HepG2 (cell line): ENCODE measurements around the gene UBAC2. TPM values are rescaled to one million over a fixed set of nuclear protein-coding genes. Genes with fewer than 3 reads are reported as not detected.

Source experiments
- ATAC-seq: fragments of 200-7000 bp; cut with Tn5 transposase; 3 replicates; pipeline ENCODE4 v1.9.1; 2020; ENCODE audit warnings: mild to moderate bottlenecking, moderate library complexity
- BruUV-seq: library from RNA; stranded (reverse); fragments of 400-500 nt; replicated peaks from 2 replicates; lab custom pipeline; 2021; lab: Mats Ljungman, UMichigan
- CTCF ChIA-PET: fragments of 300-600 bp; formaldehyde crosslinking; extraction: SDS; loops from one replicate; lab custom pipeline; 2021; ENCODE audit warnings: low total read pairs, inconsistent platforms, low intra/inter-chr PET ratio; lab: Yijun Ruan, JAX
- POLR2A ChIA-PET: fragments of 350-600 bp; sonication (Branson Sonifier 250); formaldehyde crosslinking; loops from one replicate; lab custom pipeline; 2020; ENCODE audit warnings: antibody characterized with exemption, inconsistent platforms; lab: Yijun Ruan, JAX
- DNase-seq: peaks from one replicate; pipeline ENCODE4 v3.0.0-alpha.2; 2015; ENCODE audit warnings: low spot score
- FAIRE-seq: peaks from 3 replicates; lab custom pipeline; 2011; peaks lifted over from hg19 to GRCh38; lab: Jason Lieb, UNC
- H2AFZ ChIP-seq: one replicate; pipeline ENCODE4 v1.6.1; 2011; ENCODE audit warnings: low read length, inconsistent platforms
- H3K27ac ChIP-seq: fragments of 300-600 bp; 3 replicates; pipeline ENCODE4 v1.8.0; 2011; ENCODE audit warnings: mixed run types, mild to moderate bottlenecking, mixed read lengths, low read length, inconsistent platforms; ENCODE audit not compliant: insufficient read depth; ENCODE audit errors: extremely low read length
- H3K27me3 ChIP-seq, 2 experiments: fragments of 200-600 bp in 1 of 2; 2 replicates in 1 of 2; 3 replicates in 1 of 2; pipeline versions ENCODE4 v1.6.0 to v1.8.0; 2011; ENCODE audit warnings: low read length in 2 of 2, mild to moderate bottlenecking in 2 of 2, moderate library complexity in 2 of 2, inconsistent platforms in 1 of 2; ENCODE audit not compliant: insufficient read depth in 2 of 2, control insufficient read depth in 1 of 2
- H3K36me3 ChIP-seq, 2 experiments: fragments of 200-600 bp in 1 of 2; replicated peaks in 1 of 2; 2 replicates in 1 of 2; 3 replicates in 1 of 2; pipeline versions ENCODE4 v1.5.1 to v1.8.0; 2011; ENCODE audit warnings: low read length in 2 of 2, inconsistent platforms in 1 of 2; ENCODE audit not compliant: insufficient read depth in 2 of 2, control insufficient read depth in 1 of 2
- H3K4me1 ChIP-seq: 2 replicates; pipeline ENCODE4 v1.5.1; 2012; ENCODE audit warnings: low read length, inconsistent platforms; ENCODE audit not compliant: insufficient read depth
- H3K4me2 ChIP-seq: 2 replicates; pipeline ENCODE4 v1.6.0; 2011; ENCODE audit warnings: low read depth, low read length, inconsistent platforms
- H3K4me3 ChIP-seq, 3 experiments: fragments of 200-600 bp in 1 of 3; sonication (generic), shearing (Covaris generic) in 1 of 3; replicated peaks in 1 of 3; 2 replicates each; pipeline ENCODE4 v1.5.1; 2011 to 2016; ENCODE audit warnings: low read length in 3 of 3, inconsistent platforms in 2 of 3, low read depth in 2 of 3, mild to moderate bottlenecking in 2 of 3, control low read depth in 1 of 3, mixed read lengths in 1 of 3; ENCODE audit not compliant: insufficient read depth in 1 of 3
- H3K79me2 ChIP-seq: one replicate; pipeline ENCODE4 v1.6.1; 2011; ENCODE audit warnings: low read length, inconsistent platforms; ENCODE audit not compliant: insufficient read depth
- H3K9ac ChIP-seq: 2 replicates; pipeline ENCODE4 v1.6.0; 2011; ENCODE audit warnings: mild to moderate bottlenecking, low read depth, low read length, inconsistent platforms; ENCODE audit not compliant: insufficient read depth
- H3K9me3 ChIP-seq: 2 replicates; pipeline ENCODE4 v1.5.1; 2012; ENCODE audit warnings: mild to moderate bottlenecking, low read length
- H4K20me1 ChIP-seq: 2 replicates; pipeline ENCODE4 v1.6.0; 2011; ENCODE audit warnings: inconsistent platforms, mild to moderate bottlenecking, low read length, moderate library complexity; ENCODE audit not compliant: insufficient read depth
- KAT7 ChIP-seq: IDR thresholded peaks from 2 replicates; pipeline ENCODE4 v1.6.1; 2018; ENCODE audit warnings: borderline replicate concordance, missing compliant biosample characterization
- ZNF570 ChIP-seq: sonication (generic); formaldehyde crosslinking; IDR thresholded peaks from 2 replicates; pipeline ENCODE4 v1.4.0; 2020; ENCODE audit warnings: mild to moderate bottlenecking, missing genetic modification reagents, borderline replicate concordance
- ZNF639 ChIP-seq: conservative IDR thresholded peaks from 2 replicates; pipeline ENCODE4 v1.6.1; 2018; ENCODE audit warnings: missing genetic modification reagents
- ZNF646 ChIP-seq: sonication (generic); formaldehyde crosslinking; IDR thresholded peaks from 2 replicates; pipeline ENCODE4 v1.9.0; 2021; ENCODE audit warnings: mild to moderate bottlenecking, missing genetic modification reagents
- ZNF747 ChIP-seq: sonication (generic); formaldehyde crosslinking; IDR thresholded peaks from 2 replicates; pipeline ENCODE4 v1.8.1; 2023; ENCODE audit warnings: missing genetic modification reagents, mild to moderate bottlenecking, borderline replicate concordance
- whole genome bisulfite sequencing: methylation state at CpG from one replicate; pipeline ENCODE4 v1.1.6; 2017; ENCODE audit warnings: low lambda C conversion rate; 5-methylcytosine and 5-hydroxymethylcytosine counted together
- in situ Hi-C: cut with HindIII; loops from 2 replicates; pipeline ENCODE4 v1.10.0; 2017; ENCODE audit warnings: low pct_unique_long_range_greater_than_20kb; ENCODE audit not compliant: extremely low pct_ligation_motif_present
- intact Hi-C: fragments of 100-400 bp; cut with micrococcal nuclease; formaldehyde crosslinking; loops from one replicate; pipeline ENCODE4 v1.10.0; 2022; ENCODE audit not compliant: unreplicated experiment
- polyA plus RNA-seq, 8 experiments: library from polyadenylated mRNA; depleted of rRNA in 3 of 8; stranded (reverse) in 7 of 8; unstranded in 1 of 8; fragments of >200 nt; fragmentation: Illumina TruSeq in 4 of 8; extraction: Trizol in 4 of 8; gene quantifications; 2 replicates each; pipeline versions ENCODE4 v1.2.1 to v1.2.3, GENCODE V29; 2011 to 2016; ENCODE audit warnings: low read depth in 4 of 8, missing spikeins in 1 of 8, mixed read lengths in 1 of 8; ENCODE audit not compliant: insufficient read depth in 1 of 8
- total RNA-seq, 5 experiments: library from RNA; depleted of rRNA; stranded (reverse); fragments of >200 nt; fragmentation: Illumina TruSeq; extraction: Trizol; gene quantifications; 2 replicates each; pipeline ENCODE4 v1.2.3, GENCODE V29; 2016; ENCODE audit warnings: low read depth in 1 of 5

Gene UBAC2
- total and polyA plus RNA-seq, 2 of the 13 experiments (the other 11 are each of a cell fraction or from before 2014, with no cell fraction given), result 61.3 to 80.8 TPM

- Histone ChIP-seq H3K4me2 (no peak overlapping the region), H3K4me1 (peaks cover 18% of the 10 kb centered on the region), H3K9ac (no peak overlapping the region), H3K36me3 (peaks cover 7 to 12% of the 10 kb centered on the region in 2 experiments; a peak in 4 of 5 replicates), H3K79me2 (no peaks in the 10 kb centered on the region), H4K20me1 (peaks cover 3% of the 10 kb centered on the region; the same call in 1 of the 2 replicates), H3K27me3 (no peaks in the 10 kb centered on the region), H3K9me3 (no peaks in the 10 kb centered on the region), H3K27ac (no peak overlapping the region), H3K4me3 (no peak overlapping the region), H2AFZ (no peak overlapping the region)
- BruUV-seq, result no TSS peak
- in situ Hi-C loops, result no loop called here
- DNase-seq (no peak), FAIRE-seq (no peak), ATAC-seq (no peak)
- intact Hi-C loops, result no loop called here
- 94% methylated on average over 2 of the region's 2 CpGs for WGBS
- ChIA-PET CTCF (no interaction called here), POLR2A (interaction anchor here (1.1 kb wide), 1 partner anchor 56 kb away, joined by 4 read pairs; the partner anchor contains the start of gene UBAC2)
- TF ChIP-seq ZNF747 (CRISPR knock-in tag) (no peak), ZNF570 (CRISPR knock-in tag) (no peak)
Measured at GRCh38 chr13:99256283-99256682, 55.6 kb downstream of the UBAC2 start.

GRCh38 chr13:99256709-99257108 lies 56.1 kb downstream of the UBAC2 start:
- H3K36me3 ChIP-seq, result peaks cover 7 to 12% of the 10 kb centered on the region in 2 experiments; a peak in 4 of 5 replicates
- H3K27ac ChIP-seq, result no peak overlapping the region
- intact Hi-C loops, result no loop called here
- no peak for TF ChIP-seq ZNF646
- no peak for TF ChIP-seq KAT7 (CRISPR knock-in tag)
- TF ChIP-seq ZNF639 (CRISPR knock-in tag), result no peak
- TF ChIP-seq, all 625 proteins: peak for 0
- H2AFZ ChIP-seq, result no peak overlapping the region
- FAIRE-seq, result no peak
- in situ Hi-C loops, result no loop called here
- no TSS peak for BruUV-seq
- no peaks in the 10 kb centered on the region for H3K9me3 ChIP-seq
- no peak for DNase-seq
- peaks cover 22% of the 10 kb centered on the region for H3K4me1 ChIP-seq
- ChIA-PET CTCF (no interaction called here), POLR2A (interaction anchor here (1.1 kb wide), 1 partner anchor 56 kb away, joined by 4 read pairs; the partner anchor contains the start of gene UBAC2)
- ATAC-seq, result no peak
- H3K9ac ChIP-seq, result no peak overlapping the region
- no peaks in the 10 kb centered on the region for H3K79me2 ChIP-seq
- H3K4me2 ChIP-seq, result no peak overlapping the region
- peaks cover 3% of the 10 kb centered on the region; the same call in 1 of the 2 replicates for H4K20me1 ChIP-seq
- no peaks in the 10 kb centered on the region for H3K27me3 ChIP-seq
- 99% methylated on average over 3 of the region's 3 CpGs for WGBS
- H3K4me3 ChIP-seq, result no peak overlapping the region
